Lower lobe of right lung (tissue), 2 donors: Measurements from ENCODE around the gene TUBB6. TPM values are rescaled to one million over a fixed set of nuclear protein-coding genes. Genes with fewer than 3 reads are reported as not detected.

Experiments used
- ATAC-seq, 2 donors: fragments of 200-7000 bp; cut with Tn5 transposase; one replicate each; pipeline ENCODE4 v1.9.1; 2020 to 2022; ENCODE audit warnings: mild to moderate bottlenecking in 2 of 2, moderate library complexity in 2 of 2
- DNase-seq: peaks from one replicate; pipeline ENCODE4 v3.0.0-alpha.2; 2020
- H3K27ac ChIP-seq: fragments of 200-600 bp; one replicate; pipeline ENCODE4 v1.8.0; 2022
- H3K27me3 ChIP-seq: fragments of 200-600 bp; one replicate; pipeline ENCODE4 v1.8.0; 2022; ENCODE audit warnings: low read depth
- H3K36me3 ChIP-seq: fragments of 200-600 bp; one replicate; pipeline ENCODE4 v1.8.0; 2022; ENCODE audit warnings: mild to moderate bottlenecking
- H3K4me1 ChIP-seq: fragments of 200-600 bp; one replicate; pipeline ENCODE4 v1.8.0; 2022
- H3K4me3 ChIP-seq: fragments of 200-600 bp; one replicate; pipeline ENCODE4 v1.8.0; 2022; ENCODE audit warnings: mild to moderate bottlenecking
- H3K9me3 ChIP-seq: fragments of 200-600 bp; one replicate; pipeline ENCODE4 v1.8.0; 2022
- intact Hi-C: fragments of 100-400 bp; cut with DNase I; formaldehyde crosslinking; loops from one replicate; pipeline ENCODE4 v1.11.0; 2022
- total RNA-seq: library from RNA; stranded (reverse); fragmentation: NEBNext Ultra II Directional; extraction: Animal tissue kit (Norgen Biotek cat#: 25700); gene quantifications from one replicate; pipeline ENCODE4 v1.2.1, GENCODE V29; 2021
- TF ChIP-seq, protein P1 (sequence below): fragments of 200-600 bp; IDR thresholded peaks from one replicate; pipeline ENCODE4 v1.8.0; 2022; ENCODE audit warnings: antibody characterized with exemption, mild to moderate bottlenecking
- donor health status: DM: no; HTN: yes; CAD: no; lungs with severe emphysema.

The TUBB6 gene
- total RNA-seq, 1 donor from 2014 or later = 92.9 TPM

- H3K36me3 ChIP-seq = no peaks in the 10 kb centered on the region
- peaks cover 9% of the 10 kb centered on the region for H3K4me1 ChIP-seq
- H3K27me3 ChIP-seq = no peaks in the 10 kb centered on the region
- intact Hi-C loops = no loop called here
- TF ChIP-seq, protein P1, sequence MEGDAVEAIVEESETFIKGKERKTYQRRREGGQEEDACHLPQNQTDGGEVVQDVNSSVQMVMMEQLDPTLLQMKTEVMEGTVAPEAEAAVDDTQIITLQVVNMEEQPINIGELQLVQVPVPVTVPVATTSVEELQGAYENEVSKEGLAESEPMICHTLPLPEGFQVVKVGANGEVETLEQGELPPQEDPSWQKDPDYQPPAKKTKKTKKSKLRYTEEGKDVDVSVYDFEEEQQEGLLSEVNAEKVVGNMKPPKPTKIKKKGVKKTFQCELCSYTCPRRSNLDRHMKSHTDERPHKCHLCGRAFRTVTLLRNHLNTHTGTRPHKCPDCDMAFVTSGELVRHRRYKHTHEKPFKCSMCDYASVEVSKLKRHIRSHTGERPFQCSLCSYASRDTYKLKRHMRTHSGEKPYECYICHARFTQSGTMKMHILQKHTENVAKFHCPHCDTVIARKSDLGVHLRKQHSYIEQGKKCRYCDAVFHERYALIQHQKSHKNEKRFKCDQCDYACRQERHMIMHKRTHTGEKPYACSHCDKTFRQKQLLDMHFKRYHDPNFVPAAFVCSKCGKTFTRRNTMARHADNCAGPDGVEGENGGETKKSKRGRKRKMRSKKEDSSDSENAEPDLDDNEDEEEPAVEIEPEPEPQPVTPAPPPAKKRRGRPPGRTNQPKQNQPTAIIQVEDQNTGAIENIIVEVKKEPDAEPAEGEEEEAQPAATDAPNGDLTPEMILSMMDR = no peak
- H3K4me3 ChIP-seq = no peak overlapping the region
- ATAC-seq = no peak
- no peaks in the 10 kb centered on the region for H3K9me3 ChIP-seq
- no peak for DNase-seq
- peak overlapping the region; percentile 82 for H3K27ac ChIP-seq
These were observed 28.1 kb upstream of the TUBB6 start for GRCh38 chr18:12279781-12280531.

GRCh38 chr18:12281861-12282260, 26.2 kb upstream of the TUBB6 start:
- peaks cover 9% of the 10 kb centered on the region for H3K4me1 ChIP-seq
- H3K36me3 ChIP-seq = no peaks in the 10 kb centered on the region
- peaks cover 3% of the 10 kb centered on the region for H3K27me3 ChIP-seq
- TF ChIP-seq, protein P1 = no peak
- no peak overlapping the region for H3K4me3 ChIP-seq
- no peak for DNase-seq
- ATAC-seq = no peak
- intact Hi-C loops = no loop called here
- no peaks in the 10 kb centered on the region for H3K9me3 ChIP-seq
- no peak overlapping the region for H3K27ac ChIP-seq

DNA sequence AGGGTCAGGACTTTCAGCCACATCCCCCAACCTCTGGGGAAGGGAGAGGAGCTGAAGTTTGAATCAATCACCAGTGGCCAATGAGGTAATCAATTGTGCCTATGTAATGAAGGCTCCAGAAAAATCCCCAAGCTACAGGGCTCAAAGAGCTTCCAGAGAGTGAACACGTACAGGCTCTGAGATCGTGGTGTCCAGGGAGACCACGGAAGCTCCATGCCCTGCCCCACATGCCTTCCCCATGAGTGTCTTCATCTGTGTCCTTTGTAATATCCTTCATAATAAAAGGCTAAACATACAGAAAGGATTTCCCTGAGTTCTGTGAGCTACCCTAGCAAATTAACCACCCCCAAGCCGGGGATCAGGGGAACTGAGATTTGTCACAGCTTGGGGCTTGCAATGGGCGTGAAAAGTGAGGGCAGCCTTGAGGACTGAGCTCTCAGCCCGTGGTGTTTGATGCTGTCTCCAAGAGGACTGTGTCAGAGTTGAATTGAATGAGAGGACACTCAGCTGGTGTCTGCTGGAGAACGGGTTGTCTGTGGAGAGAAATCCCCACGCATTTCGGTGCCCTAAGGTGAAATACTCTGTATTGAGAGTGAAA, 25.5 kb upstream of the TUBB6 start:
- H3K27me3 ChIP-seq = peaks cover 9% of the 10 kb centered on the region
- H3K27ac ChIP-seq = no peak overlapping the region
- peaks cover 11% of the 10 kb centered on the region for H3K4me1 ChIP-seq
- no peak overlapping the region for H3K4me3 ChIP-seq
- no peaks in the 10 kb centered on the region for H3K36me3 ChIP-seq
- DNase-seq (no peak), ATAC-seq (no peak)
- TF ChIP-seq, protein P1 = no peak
- H3K9me3 ChIP-seq = no peaks in the 10 kb centered on the region
- intact Hi-C loops = no loop called here

DNA sequence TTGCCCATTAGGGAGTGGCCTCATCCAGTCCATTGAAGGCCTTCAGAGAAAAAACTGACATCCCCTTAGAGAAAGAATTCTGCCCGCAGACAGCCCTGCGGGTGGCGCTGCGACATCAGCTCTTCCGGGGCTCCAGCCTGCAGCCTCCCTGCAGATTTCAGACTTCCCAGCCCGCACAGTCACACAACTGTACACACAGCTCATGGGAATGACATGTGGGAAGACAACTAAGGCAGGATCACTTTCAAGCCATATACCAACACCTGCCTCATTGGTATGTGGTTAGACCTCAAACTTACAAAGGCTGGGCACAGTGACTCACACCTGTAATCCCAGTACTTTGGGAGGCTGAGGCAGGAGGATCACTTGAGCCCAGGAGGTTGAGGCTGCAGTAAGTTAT, 24.8 kb upstream of the TUBB6 start:
- Histone ChIP-seq H3K36me3 (no peaks in the 10 kb centered on the region), H3K9me3 (no peaks in the 10 kb centered on the region), H3K27ac (no peak overlapping the region), H3K27me3 (peaks cover 15% of the 10 kb centered on the region), H3K4me3 (no peak overlapping the region), H3K4me1 (peaks cover 11% of the 10 kb centered on the region)
- TF ChIP-seq, protein P1 = no peak
- ATAC-seq = no peak
- intact Hi-C loops = no loop called here
- no peak for DNase-seq

DNA sequence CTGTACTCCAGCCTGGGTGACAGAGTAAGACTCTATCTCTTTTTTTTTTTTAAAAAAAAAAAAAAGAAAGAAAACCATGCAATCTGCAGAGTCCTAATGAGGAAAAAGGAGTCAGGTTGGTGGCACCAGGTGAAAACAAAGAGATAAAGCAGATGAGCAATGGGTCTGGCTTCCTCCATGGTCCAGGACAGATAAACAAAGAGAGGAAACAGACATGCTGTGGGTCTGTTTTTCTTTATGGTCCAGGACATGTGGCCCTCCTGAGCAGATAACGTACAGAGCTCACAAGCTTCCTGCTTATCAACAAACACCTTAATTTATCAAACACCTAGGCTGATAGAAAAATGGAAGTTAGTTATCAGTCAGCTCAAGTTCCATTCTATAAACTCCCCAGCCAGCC, 24.4 kb upstream of the TUBB6 start:
- intact Hi-C loops = no loop called here
- ATAC-seq = no peak
- TF ChIP-seq, protein P1 = no peak

More for the DNA sequence above, 24.4 kb upstream of the TUBB6 start:
- no peaks in the 10 kb centered on the region for H3K36me3 ChIP-seq
- H3K27me3 ChIP-seq = peaks cover 19% of the 10 kb centered on the region
- no peaks in the 10 kb centered on the region for H3K9me3 ChIP-seq
- H3K4me1 ChIP-seq = peaks cover 11% of the 10 kb centered on the region
- no peak overlapping the region for H3K27ac ChIP-seq
- DNase-seq = no peak
- no peak overlapping the region for H3K4me3 ChIP-seq
